ENCODE results near the gene OR2J3.

DNA sequence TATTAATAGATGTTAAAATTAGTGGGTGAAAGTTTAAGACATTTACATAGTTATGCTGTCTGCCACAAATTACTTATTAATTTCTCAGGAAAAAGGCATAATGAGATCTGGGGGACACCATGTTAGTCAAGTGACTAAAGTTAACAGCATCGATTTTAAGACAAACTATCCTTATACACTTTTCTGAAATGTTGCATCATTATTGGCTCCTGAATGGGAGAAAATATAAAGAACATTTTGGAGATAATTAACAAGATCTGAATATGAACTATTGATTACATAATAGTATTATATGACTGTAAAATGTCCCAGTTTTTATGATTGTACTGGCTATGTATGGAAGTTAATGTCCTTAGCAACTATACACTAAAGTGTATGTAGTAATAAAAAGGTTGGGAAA is 28.7 kb upstream of the OR2J3 start:
- TF ChIP-seq, protein P1, sequence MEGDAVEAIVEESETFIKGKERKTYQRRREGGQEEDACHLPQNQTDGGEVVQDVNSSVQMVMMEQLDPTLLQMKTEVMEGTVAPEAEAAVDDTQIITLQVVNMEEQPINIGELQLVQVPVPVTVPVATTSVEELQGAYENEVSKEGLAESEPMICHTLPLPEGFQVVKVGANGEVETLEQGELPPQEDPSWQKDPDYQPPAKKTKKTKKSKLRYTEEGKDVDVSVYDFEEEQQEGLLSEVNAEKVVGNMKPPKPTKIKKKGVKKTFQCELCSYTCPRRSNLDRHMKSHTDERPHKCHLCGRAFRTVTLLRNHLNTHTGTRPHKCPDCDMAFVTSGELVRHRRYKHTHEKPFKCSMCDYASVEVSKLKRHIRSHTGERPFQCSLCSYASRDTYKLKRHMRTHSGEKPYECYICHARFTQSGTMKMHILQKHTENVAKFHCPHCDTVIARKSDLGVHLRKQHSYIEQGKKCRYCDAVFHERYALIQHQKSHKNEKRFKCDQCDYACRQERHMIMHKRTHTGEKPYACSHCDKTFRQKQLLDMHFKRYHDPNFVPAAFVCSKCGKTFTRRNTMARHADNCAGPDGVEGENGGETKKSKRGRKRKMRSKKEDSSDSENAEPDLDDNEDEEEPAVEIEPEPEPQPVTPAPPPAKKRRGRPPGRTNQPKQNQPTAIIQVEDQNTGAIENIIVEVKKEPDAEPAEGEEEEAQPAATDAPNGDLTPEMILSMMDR (IDR thresholded peaks at IDR 0.05; ENCODE audit: low read depth, low read length, poor library complexity, severe bottlenecking), result no peak
- TF ChIP-seq EZH2phosphoT487 (IDR thresholded peaks at IDR 0.05; ENCODE audit: borderline replicate concordance, low read length), result no peak

Measured in DOHH2 (cell line).